ENCODE data around the gene IBA57.

DNA sequence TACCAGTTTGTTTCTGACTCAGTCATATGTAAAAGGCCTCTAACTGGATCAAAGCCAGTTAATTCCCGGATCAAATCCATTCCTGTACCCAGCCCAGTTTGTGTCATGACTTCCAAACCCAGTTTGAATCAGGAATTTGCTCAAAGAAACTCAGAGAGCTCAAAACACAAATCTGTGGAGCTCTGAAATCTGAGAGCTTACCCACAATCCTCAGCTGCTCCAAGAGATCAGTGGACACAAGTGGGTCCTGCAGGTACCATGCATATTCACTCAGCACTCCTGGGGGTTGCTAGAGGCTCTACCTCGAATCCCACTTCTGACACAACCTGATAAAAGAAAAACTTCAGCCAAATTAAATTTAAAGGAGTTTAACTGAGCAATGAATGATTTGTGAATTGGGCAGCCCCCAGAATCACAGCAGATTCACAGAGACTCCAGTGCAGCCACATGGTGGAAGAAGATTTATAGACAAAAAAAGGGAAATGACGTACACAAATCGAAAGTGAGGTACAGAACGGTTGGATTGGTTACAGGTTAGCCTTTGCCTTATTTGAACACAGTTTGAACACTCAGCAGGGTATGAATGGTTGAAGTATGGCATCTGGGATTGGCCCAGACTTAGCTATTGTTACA is 44.6 kb upstream of the IBA57 start:
- TF ChIP-seq, protein P1, sequence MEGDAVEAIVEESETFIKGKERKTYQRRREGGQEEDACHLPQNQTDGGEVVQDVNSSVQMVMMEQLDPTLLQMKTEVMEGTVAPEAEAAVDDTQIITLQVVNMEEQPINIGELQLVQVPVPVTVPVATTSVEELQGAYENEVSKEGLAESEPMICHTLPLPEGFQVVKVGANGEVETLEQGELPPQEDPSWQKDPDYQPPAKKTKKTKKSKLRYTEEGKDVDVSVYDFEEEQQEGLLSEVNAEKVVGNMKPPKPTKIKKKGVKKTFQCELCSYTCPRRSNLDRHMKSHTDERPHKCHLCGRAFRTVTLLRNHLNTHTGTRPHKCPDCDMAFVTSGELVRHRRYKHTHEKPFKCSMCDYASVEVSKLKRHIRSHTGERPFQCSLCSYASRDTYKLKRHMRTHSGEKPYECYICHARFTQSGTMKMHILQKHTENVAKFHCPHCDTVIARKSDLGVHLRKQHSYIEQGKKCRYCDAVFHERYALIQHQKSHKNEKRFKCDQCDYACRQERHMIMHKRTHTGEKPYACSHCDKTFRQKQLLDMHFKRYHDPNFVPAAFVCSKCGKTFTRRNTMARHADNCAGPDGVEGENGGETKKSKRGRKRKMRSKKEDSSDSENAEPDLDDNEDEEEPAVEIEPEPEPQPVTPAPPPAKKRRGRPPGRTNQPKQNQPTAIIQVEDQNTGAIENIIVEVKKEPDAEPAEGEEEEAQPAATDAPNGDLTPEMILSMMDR (IDR thresholded peaks at IDR 0.05), result no peak
- no peak for TF ChIP-seq POLR2A (IDR thresholded peaks at IDR 0.05)

Measured in Peyer's patch (tissue), 4 donors.